ENCODE results near the gene CSNK2A1. TPM values are rescaled to one million over a fixed set of nuclear protein-coding genes. Genes with fewer than 3 reads are reported as not detected.
"Not testable (repeated sequence)": the region's sequence is repeated elsewhere in the genome, so short reads cannot be mapped to it uniquely, and the experiment has no call there.

Gene CSNK2A1
- total RNA-seq, 1 donor from 2014 or later, result 128 TPM

DNA sequence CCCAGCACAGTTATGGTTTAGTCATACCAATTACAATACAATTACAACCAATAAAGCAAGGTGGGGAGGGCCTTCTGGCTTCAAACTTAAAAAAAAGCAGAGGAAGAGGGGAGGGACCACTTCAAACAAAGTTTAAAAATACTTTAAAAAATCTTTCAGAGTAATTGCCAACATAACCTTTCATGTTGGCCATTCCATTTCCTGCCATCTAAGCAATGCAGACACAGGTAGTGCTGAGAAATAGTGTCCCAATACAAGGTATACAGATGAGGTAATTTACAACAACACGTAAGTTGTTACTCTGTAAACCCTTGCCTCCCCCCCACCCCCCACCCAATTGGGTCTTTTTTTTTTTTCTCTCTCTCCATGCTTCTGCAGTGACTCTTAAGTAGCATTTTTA is 62.4 kb downstream of the CSNK2A1 start:
- no peak for DNase-seq

DNA sequence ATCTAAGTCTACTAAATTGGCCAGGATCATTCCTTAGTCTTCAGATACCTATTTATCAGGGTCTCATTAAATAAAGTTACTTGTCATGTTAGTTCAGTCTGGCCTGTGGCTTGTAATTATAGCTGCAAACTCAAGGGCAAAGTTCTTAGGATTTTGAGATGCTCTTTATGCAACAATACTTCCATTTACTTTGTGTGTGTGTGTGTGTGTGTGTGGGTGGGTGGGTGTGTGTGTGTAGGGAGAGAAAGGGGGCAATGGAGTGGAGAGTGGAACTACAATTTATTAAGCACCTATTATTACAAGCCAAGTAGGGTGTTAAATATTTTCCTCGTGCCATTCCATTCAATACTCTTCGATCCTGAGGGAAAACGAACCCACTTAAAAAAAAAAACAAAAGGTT is 63.5 kb downstream of the CSNK2A1 start:
- DNase-seq, result no peak

DNA sequence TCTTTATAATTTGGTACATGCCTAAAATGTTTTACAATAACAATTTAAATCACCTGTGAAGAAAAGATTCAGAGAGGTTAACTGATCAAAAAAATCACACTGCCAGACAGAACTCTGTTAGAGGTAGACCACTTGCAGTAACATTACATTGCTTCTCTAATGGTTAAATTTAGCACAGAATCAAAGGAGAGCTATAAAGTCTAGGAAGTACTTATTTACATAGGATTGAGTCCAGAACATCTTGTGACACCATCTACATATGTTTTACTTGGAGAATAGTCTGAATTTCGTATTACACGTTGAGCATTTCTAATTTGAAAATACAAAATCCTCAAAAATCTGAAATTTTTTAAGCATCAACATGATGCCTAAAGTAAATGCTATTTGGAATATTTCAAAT is 64.1 kb downstream of the CSNK2A1 start:
- no peak for DNase-seq

DNA sequence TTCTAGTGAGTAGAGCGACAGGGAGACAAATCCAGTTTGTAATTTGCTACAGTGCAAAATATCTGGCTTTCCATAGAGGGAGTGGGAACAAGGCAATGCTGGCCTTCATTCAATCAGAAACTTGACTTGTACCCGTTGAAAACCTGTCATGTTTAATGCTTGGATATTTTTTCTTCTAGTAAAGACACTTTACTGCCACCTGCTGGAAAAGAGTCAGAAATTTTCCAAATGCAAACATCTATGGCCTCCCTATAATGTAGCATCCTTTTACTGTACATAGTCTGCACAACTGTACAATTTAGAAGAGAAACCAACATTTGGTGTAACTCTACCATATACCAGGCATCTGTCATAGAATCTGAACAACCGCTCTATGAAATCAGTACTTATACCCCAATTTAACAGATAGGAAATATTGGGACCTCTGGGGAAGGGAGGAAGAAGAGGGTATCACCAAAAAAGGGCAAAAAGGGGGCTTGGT is 64.6 kb downstream of the CSNK2A1 start:
- peak; percentile 83 for DNase-seq

DNA sequence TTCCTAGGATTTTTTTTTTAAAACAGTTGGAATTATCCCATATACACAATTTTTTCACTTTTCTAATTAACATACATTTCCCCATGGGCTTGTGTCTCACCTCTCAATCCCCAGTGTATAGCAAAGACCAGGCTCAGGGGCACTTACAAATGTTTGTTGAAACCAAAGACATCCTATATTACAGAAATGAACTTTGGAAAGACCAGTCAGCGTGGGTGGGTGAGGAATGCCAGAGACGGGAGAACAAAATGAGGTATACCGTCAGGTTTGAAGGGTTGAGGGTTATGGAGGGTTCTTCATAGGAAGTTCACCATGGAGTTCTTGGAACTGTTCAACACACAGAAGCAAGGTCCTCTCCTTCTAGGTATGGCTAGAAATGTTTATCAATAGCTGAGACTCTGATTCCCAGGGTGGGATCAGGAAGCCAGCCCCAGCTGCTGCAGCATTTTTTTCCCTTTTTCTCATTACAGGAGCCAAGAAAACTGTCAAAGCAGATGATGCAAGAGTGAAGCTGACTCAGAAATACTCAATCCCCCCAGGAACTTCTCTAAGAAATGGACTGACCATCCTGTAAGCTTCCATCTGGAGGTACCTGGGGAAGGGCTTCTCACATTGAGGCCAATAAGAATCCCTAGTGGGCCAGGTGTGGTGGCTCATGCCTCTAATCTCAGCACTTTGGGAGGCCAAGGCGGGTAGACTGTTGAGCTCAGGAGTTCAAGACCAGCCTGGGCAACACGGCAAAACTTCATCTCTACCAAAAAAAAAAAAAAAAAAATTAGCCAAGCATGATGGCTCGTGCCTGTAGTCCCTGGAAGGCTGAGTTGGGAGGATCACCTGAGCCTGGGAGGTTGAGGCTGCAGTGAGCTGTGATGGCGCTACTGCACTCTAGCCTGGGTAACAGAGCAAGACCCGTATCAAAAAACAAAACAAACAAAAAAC is 65.3 kb downstream of the CSNK2A1 start:
- no peak for DNase-seq

DNA sequence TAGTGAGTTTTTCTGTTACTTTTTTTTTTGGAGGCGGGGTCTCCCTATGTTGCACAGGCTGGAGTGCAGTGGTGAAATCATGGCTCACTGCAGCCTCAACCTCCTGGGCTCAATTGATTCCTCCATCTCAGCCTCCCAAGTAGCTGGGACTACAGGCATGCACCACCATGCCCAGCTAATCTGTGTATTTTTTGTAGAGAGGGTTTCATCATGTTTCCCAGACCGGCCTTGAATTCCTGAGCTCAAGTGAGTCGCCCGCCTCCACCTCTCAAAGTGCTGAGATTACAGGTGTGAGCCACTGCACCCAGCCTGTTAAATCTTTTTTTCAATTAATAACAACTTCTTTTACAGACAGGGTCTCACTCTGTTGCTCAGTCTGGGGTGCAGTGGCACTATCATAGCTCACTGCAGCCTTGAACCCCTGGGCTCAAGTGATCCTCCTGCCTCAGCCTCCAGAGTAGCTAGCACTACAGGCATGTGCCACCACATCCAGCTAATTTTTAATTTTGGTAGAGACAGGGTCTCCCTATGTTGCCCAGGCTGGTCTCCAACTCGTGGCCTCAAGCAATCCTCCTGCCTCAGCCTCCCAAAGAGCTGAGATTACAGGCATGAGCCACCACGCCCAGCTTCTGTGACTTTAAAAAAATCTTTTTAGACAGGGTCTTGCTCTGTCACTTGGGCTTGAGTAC is 66.9 kb downstream of the CSNK2A1 start:
- DNase-seq, result not testable (repeated sequence)

DNA sequence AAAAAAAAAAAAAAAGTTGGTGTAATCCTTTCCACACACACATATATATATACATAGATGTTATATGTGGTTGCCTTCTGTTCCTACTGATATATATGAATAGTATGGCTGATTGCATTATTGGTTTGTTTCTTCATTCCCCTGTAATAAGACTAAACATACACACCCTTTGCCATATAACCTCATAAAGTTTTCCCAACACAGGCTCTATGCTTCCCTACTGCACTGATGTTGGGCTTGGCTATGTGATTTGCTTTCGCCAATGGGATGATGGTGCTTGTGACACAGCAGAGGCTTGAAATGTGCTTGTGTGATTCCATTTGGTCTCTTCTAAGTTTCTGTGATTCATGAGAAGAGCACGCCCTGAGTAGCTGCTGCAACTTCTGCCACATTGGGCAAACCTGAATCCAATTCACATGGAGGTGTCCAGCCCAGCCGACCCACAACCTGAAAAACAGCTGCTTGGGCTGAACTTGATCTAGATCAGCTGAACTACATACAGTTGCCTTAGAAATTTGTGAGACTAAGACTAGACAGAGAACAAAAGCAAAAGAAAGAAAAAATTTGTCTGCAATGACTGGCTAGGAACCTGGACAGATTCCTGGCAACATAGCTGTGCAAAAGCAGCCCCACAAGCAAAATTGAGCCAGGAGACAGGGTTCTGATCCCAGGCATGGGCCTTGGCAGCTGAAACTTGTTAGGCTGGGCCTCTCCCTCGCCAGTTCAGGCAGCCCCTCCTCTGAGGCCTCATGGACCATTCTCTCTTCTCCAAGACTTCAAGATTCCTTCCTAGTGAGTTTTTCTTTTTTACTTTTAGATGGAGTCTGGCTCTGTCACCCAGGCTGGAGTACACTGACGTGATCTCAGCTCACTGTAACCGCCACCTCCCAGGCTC is 67.9 kb downstream of the CSNK2A1 start:
- no peak for DNase-seq

DNA sequence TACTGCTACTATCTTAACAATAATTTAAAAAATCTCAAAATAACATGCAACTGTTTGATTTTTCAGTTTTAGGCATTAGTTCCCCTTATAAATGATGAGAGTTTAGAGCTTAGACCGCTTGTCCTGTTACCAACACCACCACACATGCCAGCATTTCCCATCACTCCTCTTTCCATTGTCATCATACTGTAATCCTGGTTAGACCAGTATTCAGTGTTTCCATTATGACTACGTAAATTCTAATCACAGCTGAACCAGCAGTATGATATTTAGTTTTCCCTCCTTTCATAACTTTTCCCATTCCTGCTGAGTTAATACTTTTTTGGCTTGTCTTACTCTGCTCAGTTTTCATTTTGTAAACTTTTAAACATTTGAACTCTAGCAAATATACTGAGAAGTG is 69.0 kb downstream of the CSNK2A1 start:
- DNase-seq, result no peak

DNA sequence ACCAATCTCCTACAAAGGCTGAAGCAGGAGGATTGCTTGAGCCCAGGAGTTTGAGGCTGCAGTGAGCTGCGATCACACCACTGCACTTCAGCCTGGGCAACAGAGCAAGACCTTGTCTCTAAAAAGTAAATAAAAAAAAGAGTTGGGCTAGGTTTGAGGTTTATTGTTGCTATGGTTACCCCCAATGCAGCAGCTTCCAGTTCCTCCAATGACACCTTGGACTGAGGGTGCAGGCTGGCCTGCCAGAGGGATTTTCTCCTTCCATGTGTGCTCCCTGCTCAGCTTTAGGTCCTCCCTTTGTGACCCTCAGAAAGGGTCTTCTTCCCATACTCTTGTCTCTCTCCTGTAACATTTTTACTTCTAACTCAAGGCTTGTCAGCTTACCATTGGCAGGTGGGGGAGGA is 70.7 kb downstream of the CSNK2A1 start:
- no peak for DNase-seq

DNA sequence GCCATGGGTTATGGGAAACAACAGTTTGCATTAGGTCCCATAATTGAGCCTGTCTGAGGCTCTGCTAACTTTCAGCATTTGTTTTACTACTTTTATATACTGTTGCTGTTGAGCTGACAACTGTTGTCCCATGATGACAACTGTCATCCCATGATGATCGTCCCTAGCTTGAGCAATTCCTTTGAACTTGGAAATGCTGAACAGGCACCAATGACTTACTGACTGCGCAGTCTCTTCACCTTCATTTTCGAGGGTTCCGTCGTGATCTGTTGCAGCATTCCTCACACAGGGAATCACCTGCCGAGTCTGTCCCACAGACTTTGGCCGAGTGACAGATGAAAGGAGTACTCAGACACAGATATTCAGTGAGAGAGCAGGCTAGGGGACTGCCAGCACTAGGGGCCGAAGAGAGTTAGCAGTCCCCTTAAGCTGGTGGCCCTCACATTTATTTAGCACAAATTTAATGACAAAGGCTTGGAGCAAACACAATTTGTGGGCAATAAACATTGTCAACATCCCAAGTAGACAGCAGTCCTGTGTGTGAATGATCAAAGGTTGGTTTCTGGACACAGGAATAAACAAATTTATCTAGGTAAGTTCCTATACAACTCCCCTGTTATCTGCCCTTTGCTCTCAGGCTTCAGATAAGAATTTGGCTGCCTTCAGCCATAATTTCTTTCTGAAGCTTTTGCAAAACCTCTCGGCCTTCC is 71.3 kb downstream of the CSNK2A1 start:
- DNase-seq, result no peak

DNA sequence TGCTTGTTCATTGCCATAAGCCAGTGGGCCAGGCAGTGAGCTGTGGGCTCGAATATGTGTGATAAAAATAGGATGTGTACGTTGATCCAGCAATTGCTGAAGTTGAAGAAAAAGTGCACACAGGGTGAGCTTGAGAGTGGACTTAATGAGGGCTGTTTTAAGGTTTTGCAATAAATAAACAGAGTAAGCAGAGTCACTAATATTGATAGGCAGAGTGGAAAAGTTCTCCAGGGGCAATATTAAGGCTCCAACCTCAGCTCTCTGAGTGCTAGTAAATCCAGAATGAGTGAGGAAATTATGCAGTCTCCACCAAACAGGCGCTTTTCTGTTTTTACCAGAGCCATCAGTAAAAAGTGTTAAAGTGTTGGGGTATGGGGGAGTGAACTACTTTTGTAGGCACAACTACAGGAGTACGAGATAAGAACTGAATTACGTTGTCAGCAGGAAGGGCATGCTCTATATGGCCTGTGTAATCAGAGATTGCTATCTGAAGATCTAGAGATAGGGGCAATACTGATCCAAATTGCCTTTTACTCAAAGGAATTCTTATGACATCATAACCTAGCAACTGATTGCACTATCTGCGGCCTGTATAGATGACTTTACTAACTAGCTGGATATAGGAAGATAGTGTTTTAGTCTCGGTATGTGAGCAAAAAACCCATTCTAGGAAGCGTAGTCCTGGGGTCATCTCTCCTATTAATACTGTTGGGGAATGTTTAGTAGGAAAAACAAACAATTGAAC is 73.7 kb downstream of the CSNK2A1 start:
- no peak for DNase-seq

DNA sequence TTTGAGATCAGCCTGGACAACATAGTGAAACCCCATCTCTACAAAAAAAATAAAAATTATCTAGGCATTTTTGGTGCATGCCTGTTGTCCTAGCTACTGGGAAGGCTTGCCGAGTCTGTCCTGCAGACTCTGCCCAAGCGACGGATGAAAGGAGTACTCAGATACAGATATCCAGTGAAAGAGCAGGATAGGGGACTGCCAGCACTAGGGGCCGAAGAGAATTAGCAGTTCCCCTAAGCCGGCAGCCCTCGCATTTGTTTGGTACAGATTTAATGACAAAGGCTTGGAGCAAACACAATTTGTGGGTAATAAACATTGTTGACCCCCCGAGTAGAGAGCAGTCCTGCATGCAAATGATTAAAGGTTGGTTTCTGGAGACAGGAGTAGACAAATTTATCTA is 75.8 kb downstream of the CSNK2A1 start:
- no peak for DNase-seq

DNA sequence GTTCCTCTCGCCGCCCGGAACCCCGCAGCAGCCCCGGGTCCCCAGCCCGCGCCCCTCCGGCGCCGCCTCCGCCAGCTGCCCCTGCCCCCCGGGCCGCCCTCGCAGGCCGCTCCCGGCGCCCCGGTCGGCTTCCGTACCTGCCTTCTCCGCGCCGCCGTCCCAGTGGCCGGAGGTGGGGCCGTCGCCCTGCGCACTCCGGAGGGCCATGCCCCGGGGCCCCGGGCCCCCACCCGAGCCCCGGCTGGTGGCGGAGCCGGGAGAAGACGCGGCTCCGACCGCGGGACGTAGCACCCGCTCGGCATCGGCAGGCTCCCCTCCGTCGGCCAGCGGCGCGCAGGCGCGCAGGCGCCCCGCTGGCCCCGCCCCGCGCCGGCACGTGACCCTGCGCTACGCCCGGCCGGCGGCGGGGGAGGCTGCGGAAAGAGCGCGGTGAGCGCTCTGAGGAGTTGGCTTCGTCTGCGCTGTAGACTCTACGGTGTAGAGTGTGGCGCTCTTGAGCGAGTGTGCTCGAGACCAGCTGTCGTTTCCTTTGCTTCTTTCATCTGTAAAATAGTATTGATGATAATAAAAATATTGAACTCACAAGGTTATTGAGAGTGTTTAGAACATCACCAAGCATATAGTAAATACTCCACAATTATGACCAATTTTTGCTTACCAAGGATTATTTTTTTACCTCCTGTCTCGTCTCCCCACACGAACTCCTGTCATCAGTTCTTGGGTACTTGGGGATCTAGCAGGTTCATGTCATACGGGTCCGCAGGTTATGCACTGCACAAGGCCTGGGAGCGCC is 81.2 kb downstream of the CSNK2A1 start, which contains the start of gene TBC1D20:
Gene TBC1D20, minus strand, starts transcription at position 335 of the 793 bp plus-strand sequence. Its CDS starts 128 bp downstream, at position 207.
- DNase-seq, result peak; percentile 91

DNA sequence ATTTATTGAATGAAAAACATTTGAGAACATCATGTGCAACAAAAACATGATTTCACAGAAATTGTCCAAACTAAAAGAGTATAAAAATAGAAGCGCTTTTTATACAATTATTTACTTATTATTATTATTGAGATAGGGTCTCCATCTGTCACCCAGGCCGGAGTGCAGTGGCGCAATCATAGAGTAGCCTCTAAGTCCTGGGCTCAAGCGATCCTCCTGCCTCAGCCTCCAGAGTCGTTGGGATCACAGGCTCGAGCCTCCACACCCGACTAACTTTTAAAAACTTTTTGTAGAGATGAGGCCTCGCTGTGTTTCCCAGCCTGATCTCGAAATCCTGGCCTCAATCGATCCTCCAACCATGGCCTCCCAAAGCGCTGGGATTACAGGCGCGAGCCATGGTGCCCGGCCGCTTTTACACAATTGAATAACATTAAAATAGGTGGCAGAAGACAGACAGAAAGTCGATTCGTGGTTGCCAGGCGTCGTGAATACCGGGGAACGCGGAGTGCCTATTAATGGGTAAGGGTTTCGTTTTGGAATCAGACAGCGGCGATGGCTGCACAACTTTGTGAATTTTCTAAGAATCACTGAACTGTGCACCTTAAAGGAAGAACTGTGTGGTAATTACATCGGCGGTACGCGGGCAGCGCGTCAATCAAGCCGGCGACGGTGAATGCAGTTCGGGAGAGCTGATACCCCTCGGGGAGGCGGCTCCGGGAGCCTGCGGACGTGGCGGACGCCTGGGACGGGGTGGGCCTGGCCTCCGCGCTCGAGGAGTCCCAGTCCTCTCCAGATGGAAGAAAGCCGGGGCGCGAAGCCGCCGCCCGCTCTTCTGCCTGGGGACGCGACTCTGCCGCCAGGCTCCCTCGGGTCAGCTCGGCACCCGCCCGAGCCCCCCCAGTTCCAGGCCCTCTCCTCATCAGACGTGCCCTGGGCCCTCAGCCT is 82.1 kb downstream of the CSNK2A1 start:
- DNase-seq, result peak; percentile 63

DNA sequence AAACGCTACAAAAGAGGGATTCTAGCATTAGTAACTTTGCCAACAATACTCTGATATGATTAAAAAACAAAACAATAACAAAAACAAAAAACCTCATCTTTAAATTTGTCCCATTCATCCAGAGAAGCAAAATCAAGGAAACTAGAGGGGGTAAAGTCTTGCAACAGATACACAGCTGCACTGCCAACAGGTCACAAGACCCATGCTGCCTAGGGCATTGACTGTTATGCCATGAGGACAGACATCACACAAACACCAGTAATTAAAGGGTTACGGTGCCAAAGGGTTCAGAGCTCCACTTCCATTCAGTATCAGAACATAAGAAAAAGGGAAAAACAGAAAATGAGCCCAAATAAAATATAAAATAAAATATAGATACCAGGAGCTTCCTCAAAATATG is 82.9 kb downstream of the CSNK2A1 start:
- DNase-seq, result peak; percentile 29

DNA sequence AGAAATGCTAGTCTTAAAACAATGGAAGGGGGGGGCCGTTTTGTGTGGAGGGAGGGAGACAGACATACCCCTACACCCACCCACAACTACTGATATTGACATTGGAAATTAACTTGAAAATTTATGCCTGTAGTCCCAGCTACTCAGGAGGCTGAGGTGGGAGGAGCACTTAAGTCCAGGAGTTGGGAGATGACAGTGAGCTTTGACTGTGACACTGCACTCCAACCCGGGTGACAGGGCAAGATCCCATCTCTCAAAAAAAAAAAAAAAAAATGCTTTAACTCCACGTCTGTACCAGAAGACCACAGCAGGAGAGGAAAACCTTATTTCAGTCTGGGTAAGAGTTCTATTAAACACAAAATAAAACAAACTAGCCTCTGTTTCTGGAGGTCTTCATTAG is 83.4 kb downstream of the CSNK2A1 start:
- no peak for DNase-seq

DNA sequence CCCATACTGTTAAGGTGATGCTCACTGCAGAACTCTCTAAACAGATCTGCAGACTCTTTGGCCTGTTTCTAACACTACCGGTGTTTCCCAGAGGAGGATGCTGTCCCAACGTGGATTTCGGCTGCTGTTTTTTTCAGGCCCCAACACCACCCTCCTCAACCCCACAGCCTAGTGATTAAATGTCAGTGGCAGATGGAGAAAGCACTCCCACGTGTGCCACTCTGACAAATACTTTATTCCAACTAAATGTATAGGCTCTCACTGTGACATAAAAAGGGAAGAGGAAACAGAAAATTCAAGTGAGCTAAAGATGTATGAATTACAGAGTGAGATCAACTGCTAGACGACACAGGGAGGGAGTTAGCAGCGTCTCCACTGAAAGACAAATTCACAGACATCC is 84.8 kb downstream of the CSNK2A1 start:
- peak; percentile 36 for DNase-seq

DNA sequence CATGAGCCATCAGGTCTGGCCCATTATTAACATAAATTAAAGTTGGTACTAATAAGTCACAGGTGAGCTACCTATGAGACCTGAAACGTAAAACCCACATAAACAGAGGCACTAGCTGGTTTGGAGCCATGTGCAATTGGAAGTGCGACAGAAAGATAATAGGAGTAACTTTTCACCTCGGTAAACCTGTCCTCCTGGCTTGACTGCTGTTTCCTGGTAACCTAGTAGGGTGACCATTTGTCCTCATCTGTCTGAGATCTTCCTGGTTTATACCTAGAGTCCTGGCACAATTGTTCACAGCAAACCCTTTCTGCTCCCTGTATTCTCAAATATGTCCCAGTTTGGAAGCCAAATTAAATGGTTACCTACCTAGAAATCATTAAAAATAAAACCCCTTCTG is 88.6 kb downstream of the CSNK2A1 start:
- DNase-seq, result no peak

DNA sequence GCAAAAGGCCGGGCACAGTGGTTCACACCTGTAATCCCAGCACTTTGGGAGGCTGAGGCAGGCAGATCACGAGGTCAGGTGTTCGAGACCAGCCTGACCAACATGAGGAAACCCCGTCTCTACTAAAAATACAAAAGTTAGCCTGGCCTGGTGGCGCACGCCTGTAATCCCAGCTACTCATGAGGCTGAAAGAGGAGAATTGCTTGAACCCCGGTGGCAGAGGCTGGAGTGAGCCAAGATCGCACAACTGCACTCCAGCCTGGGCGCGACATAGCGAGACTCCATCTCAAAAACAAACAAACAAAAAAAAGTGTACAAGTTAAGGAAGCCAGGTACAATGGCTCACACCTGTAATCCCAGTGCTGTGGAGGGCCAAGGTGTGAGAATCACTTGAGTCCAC is 91.6 kb downstream of the CSNK2A1 start:
- not testable (repeated sequence) for DNase-seq

All from dermis blood vessel endothelial cell (primary cell).